HG03378 (cell line): ENCODE data around the gene ACTBL2.
A peak's percentile ranks its signal among the peaks of the same experiment; 100 is the strongest.
"Not testable (repeated sequence)": the region's sequence is repeated elsewhere in the genome, so short reads cannot be mapped to it uniquely, and the experiment has no call there.

ENCODE experiments used
- ATAC-seq: cut with Tn5 transposase; IDR thresholded peaks from one replicate; pipeline ENCODE4 v1.9.1; 2021; ENCODE audit warnings: mild to moderate bottlenecking, moderate library complexity; ENCODE audit not compliant: unreplicated experiment

The ACTBL2 gene

DNA sequence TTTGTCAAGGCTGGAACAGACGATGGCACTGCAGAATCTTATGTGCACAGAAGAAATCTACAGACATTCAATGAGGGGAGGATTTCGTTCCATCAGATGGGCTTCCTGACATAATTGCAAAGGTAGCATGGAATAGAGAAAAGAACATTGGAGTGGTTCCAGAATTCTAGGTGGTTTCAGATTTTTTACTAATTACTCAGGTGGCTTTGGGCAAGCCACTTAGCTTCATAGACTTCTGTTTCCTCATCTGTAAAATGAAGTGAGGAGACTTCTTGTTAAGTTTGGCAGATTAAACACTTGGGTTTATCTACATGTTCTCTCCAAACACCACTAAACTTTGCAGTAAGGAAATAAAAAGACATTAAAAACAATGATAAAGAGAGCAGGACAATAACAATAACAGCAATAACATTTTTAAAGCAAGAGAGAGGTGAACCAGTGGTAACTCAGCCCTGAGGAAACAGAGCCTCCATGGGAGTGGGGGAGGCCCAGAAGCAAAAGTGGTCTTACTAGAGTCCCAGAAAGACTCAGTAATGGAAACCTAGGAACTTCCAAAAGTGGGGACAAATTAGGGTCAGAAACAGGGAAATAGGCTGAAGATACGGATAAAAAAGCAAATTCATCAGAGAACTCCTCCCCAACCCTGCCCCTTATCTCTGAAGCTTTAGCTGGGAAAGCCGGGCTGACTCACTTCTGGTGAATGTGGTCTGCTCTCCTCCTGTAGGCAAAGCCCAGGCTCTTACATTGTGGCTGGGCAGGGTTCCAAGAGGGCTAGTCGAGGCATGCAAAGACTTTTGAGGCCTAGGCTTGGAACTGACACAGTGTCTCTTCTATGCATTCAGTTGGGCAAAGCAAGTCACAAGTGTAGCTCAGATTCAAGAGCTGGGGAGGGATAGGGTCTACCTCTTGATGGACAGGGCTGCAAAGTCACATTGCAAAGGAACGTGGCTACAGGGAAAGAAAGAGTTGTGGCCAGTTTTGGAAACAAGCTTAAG, 11.8 kb upstream of the ACTBL2 start:
- ATAC-seq = peak; percentile 67

- no peak for ATAC-seq
Measured at GRCh38 chr5:57493034-57493433, 10.4 kb upstream of the ACTBL2 start.

- ATAC-seq = no peak
Measured at GRCh38 chr5:57492632-57493031, 10.0 kb upstream of the ACTBL2 start.

- ATAC-seq = no peak
Measured at GRCh38 chr5:57491369-57491965, 8.9 kb upstream of the ACTBL2 start.

DNA sequence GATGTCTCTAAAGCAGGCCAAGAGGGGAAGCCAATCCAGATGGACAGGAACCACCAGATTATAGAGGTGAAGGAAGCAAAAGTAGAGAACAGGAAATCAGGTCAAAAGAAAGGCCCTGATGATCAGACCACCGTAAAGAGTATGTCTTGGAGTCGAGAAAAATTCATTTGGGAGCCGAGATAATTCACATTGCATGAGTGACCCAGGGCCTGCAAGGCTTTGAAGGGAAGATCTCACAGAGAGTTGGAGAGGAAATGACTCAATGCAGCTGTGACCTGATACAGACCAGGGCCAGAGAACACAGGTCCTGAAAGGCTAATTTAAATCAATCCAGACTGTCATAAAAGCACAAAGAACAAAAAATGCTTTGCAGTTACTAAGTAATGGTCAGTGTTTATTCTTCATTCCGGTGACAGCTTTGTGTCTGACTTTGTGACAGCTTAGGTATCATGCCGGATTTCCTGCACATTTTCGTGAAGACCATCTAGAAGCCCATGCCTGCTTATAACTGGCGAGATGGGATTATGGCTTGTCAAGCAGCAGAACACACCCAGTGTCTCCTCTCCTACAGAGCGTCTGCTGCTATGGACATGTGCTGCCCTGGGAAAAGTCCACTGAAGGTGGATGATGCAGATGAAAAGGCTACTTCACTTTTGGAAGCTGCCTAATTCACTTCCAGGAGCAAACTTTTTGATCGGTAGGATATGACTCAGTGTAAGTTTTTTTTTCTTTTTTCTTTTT, 5.8 kb upstream of the ACTBL2 start:
- peak; percentile 61 for ATAC-seq

DNA sequence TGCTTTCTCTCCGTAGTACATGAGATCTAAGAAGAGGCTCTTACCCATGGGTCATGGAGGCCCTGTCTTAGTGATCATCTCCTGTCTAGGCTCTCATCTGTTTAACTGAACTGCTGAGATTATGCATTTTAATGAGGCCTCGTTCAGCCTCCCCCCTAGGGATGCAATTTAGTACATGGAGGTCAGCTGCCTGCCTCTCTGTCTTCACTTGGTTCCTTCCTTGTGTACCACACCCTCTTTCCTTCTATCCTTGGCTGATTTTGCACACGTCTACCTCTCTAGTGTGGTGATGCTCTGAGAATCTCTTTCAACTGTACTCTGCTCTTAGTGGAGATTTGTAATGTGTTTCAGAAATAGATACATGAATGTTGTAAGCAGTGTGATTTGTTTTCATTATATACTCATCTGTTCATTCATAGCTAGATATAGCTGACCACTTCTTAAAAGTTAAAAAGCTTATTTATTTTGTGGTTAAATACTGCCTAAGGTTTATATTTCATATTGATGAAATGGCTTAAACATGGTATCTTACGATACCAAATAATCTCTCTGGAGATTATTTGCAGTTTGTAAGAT, 3.5 kb upstream of the ACTBL2 start:
- ATAC-seq = no peak

DNA sequence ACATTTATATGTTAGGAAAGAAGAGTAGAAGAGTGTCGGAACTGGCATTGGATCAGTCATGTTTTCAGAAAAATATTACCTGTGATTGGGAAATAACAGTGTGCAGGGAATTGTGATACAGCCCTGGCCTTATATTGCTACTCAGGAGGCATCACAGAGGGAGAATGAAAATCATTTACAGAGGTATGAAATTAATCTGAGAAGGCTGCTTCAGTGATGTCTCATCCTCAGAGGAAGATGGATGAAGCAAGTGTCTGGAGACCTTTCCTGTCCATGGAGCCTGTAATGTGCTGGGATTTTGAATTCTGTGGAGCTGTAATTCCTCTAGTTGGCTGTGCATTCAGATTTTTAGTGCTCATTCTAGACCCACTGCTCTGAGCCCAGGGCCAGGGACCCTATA, 3.8 kb downstream of the ACTBL2 start:
- ATAC-seq = no peak

DNA sequence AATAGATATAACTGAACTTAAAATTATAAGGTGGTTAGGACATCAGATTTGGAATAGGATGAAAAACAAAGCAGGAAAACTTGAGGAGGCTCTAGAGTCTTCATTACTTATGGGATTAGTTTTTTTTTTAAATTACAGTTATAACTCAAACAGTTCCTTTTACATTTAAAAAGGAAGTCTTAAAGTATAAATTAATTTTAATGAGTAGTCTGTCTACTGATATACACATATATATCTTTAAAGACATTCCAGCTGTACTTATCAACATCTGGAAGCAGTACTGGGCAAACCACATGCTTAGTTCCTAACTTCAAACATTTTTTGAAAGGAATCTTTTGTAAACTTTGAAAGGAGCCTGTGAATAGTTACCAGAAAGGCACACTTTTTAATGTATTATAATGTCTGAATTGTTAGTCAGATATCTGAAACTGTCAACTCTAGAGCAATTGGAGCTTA, 6.0 kb downstream of the ACTBL2 start:
- ATAC-seq = no peak

GRCh38 chr5:57470339-57470738, 12.3 kb downstream of the ACTBL2 start:
- ATAC-seq = no peak

- no peak for ATAC-seq
Measured at GRCh38 chr5:57468481-57469163, 14.0 kb downstream of the ACTBL2 start.

DNA sequence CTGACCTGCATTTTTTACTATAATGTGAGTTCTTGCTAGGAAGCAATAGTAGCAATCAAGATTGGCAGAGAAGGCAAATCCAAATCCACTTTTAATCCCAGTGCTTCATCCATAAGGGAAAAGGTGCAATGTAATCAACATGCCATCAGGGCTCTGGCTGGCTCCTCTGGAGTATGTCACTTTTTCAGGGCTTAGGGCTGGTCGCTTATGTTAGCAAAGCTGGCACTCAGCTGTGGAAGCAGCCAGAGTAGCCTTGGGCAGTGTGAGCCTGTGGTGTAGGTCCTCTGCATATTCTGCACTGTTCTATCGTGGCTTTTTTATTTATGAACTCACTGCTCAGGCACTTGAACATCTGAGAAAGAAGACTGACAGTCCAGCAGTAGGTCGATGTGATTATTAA, 16.1 kb downstream of the ACTBL2 start:
- ATAC-seq = no peak

- not testable (repeated sequence) for ATAC-seq
Measured at GRCh38 chr5:57460056-57460455, 22.6 kb downstream of the ACTBL2 start.

- ATAC-seq = no peak
Measured at GRCh38 chr5:57458443-57458842, 24.2 kb downstream of the ACTBL2 start.

GRCh38 chr5:57456531-57457135, 26.0 kb downstream of the ACTBL2 start:
- ATAC-seq = no peak

GRCh38 chr5:57455511-57456455, 26.8 kb downstream of the ACTBL2 start:
- no peak for ATAC-seq

GRCh38 chr5:57454896-57455295, 27.7 kb downstream of the ACTBL2 start:
- no peak for ATAC-seq

DNA sequence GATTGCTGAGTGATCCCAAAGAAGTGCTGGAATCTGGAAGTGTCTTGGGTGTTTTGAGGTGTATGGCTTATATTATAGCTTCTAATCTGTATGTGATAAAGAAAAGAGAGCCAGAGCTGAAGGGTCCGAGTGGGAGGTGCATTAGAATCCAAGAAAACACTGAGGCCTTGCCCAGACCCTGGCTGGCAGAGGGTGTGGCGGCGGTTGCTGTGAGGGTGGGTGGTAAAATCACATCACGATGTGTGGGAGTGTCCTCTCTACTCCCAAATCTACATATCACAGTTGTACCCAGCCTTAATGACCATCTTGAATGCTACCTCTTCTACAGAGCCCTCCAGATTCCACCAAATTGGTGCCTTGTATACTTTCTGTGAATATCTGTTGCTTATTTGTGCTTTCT, 28.9 kb downstream of the ACTBL2 start:
- no peak for ATAC-seq

DNA sequence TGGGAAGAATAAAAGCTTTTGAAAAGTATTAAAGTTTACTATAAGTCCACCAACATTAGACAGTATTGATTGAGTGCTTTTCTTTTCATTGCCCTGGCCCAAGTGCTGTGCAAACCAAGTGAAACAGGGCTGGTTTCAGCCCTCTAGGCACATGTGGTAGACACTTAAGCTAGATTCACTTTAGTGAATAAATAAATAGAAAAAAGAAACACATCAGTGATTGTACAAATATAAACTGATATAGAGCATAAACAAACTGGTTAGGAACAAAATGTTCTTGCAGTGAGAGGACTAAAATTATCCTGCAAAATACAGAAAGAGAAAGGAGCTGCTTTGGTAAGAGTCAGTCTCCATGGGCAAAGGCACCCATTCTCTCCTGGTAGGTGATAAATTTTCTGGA, 29.7 kb downstream of the ACTBL2 start:
- ATAC-seq = no peak
